Stimulated activated CD4-positive, alpha-beta T cell treated with anti-CD3 and anti-CD28 coated beads, TNF-alpha, amount 100 ng/mL, for 24 hours (primary cell): ENCODE results near the gene TTLL7.

Experiments
- DNase-seq, 3 experiments: peaks; one replicate each; pipeline ENCODE4 v3.0.0-alpha.2; 2020; ENCODE audit warnings: low read depth in 3 of 3

TTLL7 gene

DNA sequence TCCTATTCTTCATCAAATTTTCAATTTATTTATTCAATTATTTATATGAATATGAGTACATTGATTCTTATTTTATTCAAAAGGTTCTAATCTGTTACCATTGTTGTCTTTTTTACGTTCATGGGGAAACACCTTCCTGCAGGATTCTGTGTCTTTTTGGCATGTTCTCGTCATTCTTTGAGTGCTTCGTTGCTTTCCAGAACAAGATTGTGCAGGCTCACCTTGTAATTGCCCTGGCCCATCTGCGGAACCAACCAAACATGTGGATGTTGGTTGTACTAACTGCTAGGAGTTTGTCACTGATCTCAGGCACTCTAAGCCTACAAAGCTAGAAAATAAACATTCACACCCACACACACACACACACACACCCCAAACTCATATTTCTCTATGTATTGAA, 182.1 kb downstream of the TTLL7 start:
- DNase-seq, result no peak

DNA sequence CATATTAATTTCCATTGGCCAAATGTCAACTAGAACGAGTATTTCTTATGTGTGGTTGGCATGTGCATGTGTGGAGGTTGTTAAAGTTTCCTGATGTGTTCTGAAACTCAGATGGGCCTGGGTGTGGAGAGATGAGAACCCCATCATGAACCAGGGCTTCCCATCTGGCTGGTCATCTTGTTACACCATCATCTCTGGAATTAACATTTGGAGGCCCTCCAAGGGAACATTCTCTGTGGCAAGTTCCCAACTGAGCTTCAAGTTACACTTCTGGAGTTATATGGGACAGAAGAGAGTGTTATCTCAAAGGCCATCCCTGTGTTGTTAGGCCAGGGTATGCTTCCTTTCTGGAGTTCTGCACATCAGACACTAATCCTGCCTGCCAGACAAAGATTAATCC, 183.6 kb downstream of the TTLL7 start:
- no peak for DNase-seq
